CD1c-positive myeloid dendritic cell (primary cell): ENCODE measurements around the gene PTGES2.
"Not testable (repeated sequence)": the region's sequence is repeated elsewhere in the genome, so short reads cannot be mapped to it uniquely, and the experiment has no call there.

Source experiments
- DNase-seq: peaks from one replicate; pipeline ENCODE4 v3.0.0-alpha.2; 2016; ENCODE audit errors: extremely low spot score

PTGES2 gene

GRCh38 chr9:128118971-128119665 is 8.4 kb downstream of the PTGES2 start:
- DNase-seq, result no peak

DNA sequence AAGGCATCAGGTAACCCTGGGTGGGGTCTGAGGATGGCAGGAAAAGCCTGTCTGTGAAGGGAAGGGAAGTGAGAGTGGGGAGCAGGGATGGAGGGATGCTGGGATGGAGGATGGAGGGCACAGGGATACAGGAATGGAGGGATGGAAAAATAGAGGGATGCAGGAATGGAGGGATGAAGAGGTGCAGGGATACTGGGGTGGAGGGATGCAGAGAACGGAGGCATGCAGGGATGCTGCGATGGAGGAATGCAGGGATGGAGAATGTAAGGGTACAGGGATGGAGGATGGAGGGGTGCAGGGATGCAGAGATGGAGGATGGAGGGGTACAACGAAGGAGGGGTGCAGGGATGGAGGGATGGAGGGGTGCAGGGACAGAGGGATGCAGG is 9.1 kb downstream of the PTGES2 start:
- no peak for DNase-seq

- peak; percentile 98 for DNase-seq
These were observed 9.7 kb downstream of the PTGES2 start for GRCh38 chr9:128117613-128118471.

DNA sequence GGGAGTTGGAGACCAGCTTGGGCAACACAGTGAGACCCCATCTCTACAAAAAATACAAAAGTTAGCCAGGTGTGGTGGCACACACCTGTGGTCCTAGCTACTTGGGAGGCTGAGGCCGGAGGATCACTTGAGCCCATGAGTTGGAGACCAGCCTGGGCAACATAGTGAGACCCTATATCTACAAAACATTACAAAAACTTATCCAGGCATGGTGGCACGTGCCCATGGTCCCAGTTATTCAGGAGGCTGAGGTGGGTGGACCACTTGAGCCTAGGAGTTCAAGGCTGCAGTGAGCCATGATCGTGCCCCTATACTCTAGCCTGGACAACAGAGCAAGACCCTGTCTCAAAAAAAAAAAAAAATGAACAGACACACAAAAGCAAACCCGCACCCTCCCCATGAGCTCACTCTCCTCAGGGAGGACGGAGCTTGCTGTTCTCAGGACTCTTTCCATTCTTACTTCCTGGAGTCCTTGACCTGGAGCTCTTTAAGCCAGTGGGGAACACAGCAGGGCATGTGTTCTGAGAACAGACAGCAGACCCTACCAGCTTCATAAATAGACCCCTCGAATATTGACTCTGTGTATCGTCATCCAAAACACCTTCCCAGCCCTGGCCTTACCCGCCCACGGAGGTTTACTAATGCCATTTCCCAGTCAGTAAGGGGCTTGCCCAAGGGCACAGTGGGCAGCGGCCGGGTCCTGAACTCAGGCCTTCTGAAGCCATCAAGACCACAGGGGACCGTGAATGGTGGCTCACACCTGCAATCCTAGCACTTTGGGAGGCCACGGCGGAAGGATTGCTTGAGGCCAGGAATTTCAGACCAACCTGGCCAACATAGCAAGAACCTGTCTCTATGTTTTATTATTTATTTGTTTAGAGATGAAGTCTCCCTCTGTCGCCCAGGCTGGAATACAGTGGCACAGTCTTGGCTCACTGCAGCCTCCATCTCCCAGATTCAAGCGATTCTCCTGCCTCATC is 11.1 kb downstream of the PTGES2 start:
- no peak for DNase-seq

DNA sequence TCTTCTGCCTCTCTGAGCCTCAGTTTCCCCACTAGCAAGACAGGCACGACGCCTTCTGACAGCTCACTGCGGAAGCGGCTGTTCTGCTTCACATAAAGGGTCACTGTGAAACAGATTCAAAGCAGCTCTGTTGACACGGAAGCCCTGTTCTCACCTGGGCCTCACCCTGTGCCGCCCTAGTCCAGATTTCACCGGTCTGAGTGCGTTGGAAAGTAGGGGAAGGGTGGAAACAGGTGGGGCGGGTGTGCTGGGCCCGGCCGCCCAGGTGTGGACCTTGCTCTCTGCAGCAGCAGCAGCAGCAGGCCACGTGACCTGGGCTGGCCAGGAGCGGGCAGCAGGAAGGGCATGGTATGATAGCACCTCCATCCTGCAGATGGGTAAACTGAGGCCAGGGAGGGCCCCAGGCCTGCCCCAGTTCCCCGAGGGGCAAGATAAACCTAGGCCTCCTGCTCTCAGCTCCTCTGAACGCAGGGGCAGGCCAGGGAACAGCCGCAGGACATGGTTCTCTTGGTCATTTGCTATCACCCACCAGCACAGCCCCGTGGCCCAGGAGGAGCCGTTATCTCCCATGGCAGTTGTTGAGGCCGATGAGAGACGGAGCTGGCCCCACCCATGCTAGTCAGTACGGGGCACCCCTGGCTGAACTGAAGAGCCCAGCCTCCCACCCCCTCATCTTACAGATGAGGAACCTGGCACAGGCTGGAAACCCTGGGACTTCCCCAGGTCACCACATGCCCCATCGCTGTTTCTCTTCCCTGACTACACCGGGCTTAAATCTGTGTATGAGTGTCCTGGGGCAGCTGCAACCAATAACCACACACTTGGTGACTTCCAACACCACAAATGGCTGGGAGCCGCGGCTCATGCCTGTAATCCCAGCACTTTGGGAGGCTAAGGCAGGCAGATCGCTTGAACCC is 12.1 kb downstream of the PTGES2 start:
- DNase-seq, result peak; percentile 94

GRCh38 chr9:128114326-128115186 is 13.0 kb downstream of the PTGES2 start:
- DNase-seq, result no peak

DNA sequence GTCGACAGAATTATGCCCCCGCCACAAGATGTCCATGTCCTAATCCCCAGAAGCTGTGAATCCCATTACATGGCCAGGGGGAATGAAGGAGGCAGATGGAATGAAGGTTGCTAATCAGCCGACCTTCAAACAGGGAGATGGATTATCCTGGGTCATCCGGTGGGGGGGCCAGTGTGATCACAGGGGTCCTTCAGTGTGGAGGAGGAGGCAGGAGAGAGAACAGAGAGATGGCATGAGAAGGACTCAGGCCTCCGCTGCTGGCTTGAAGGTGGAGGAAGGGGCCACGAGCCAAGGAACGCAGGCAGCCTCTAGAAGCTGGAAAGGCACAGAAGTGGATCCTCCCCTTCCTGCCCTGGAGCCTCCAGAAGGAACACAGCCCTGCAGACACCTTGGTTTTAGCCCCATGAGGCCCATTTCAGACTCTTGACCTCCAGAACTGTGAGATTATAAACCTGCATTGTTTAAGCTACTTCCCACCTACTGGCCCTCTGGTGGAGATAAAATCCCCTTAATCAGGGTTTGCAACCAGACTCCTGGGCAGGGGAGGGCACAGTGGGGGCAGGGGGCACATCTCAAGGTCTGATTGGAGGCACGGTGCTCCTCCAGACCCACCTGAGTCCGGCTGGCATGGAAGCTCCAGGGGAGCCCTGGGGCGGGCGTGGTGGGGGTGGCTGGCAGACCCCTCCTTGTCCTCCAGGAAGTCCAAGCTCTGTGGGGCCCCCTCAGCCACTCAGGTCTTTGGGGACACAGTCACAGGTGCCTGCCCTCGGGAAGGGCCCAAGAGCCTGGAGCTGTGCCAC is 13.8 kb downstream of the PTGES2 start:
- no peak for DNase-seq

DNA sequence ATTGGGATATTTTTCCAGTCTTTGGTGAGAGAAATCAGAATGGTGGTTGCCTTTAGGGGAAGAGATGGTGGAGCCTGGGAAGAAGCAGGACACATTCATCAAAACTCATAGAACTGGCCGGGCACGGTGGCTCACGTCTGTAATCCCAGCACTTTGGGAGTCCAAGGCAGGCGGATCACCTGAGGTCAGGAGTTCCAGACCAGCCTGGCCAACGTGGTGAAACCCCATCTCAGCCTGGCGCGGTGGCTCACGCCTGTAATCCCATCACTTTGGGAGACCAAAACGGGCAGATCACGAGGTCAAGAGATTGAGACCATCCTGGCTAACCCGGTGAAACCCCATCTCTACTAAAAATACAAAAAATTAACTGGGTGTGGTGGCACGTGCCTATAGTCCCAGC is 15.8 kb downstream of the PTGES2 start:
- not testable (repeated sequence) for DNase-seq

DNA sequence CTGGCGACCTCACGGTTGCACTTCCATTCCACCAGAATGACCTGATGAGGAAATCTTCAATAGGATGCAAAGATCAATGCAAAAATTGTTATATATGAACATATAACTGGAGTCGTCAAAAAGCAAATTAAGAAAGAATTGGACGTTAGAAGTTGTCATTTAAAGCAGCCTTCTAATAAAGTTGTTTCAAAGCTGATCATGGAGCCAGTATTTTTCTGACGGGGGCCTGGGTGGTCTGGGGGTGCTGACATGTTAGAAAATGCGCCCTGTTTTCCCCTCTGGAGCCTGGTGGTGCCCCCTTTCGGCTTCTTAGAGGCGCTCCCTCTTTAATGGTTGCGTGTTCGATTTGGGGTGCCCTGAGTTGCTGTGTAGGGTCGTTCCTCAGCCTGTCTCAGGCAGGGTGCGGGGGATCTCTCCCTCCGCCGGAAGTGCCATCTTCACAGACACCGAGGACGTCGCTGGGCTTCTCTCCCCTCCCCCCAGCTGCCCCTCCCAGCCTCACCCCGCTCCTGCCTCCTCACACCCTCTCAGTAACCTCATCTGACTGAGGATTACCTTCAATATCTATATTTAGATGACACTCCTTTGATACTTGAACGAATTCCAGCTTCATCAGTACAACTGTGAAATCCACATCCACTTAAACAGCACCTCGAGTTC is 18.3 kb downstream of the PTGES2 start:
- no peak for DNase-seq

DNA sequence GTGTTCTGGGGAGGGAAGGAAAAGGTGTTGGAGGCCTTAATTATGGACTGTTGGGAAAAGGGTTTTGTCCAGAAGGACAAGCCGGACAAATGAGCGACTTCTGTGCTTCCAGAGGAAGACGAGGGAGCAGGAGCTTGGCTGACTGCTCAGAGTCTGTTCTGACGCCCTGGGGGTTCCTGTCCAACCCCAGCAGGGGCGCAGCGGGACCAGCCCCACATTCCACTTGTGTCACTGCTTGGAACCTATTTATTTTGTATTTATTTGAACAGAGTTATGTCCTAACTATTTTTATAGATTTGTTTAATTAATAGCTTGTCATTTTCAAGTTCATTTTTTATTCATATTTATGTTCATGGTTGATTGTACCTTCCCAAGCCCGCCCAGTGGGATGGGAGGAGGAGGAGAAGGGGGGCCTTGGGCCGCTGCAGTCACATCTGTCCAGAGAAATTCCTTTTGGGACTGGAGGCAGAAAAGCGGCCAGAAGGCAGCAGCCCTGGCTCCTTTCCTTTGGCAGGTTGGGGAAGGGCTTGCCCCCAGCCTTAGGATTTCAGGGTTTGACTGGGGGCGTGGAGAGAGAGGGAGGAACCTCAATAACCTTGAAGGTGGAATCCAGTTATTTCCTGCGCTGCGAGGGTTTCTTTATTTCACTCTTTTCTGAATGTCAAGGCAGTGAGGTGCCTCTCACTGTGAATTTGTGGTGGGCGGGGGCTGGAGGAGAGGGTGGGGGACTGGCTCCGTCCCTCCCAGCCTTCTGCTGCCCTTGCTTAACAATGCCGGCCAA is 19.1 kb downstream of the PTGES2 start:
- no peak for DNase-seq

DNA sequence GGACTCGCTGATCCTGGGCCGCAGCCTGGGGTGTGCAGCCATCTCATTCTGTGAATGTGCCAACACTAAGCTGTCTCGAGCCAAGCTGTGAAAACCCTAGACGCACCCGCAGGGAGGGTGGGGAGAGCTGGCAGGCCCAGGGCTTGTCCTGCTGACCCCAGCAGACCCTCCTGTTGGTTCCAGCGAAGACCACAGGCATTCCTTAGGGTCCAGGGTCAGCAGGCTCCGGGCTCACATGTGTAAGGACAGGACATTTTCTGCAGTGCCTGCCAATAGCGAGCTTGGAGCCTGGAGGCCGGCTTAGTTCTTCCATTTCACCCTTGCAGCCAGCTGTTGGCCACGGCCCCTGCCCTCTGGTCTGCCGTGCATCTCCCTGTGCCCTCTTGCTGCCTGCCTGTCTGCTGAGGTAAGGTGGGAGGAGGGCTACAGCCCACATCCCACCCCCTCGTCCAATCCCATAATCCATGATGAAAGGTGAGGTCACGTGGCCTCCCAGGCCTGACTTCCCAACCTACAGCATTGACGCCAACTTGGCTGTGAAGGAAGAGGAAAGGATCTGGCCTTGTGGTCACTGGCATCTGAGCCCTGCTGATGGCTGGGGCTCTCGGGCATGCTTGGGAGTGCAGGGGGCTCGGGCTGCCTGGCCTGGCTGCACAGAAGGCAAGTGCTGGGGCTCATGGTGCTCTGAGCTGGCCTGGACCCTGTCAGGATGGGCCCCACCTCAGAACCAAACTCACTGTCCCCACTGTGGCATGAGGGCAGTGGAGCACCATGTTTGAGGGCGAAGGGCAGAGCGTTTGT is 19.9 kb downstream of the PTGES2 start:
- DNase-seq, result no peak

DNA sequence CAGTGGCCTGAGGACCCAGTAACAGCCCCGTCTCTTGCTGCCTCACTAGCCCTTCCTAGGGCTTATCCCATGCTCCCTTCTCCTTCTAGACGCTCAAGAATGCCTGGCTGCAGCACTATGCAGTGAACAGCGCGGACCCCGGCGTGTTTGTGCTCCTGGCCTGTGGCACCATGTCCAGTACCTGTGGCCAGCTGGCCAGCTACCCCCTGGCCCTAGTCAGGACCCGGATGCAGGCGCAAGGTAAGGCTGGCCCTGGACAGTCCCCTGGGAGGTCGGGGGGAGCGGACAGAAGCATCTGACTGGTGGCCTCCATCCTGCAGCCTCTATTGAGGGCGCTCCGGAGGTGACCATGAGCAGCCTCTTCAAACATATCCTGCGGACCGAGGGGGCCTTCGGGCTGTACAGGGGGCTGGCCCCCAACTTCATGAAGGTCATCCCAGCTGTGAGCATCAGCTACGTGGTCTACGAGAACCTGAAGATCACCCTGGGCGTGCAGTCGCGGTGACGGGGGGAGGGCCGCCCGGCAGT is 20.5 kb downstream of the PTGES2 start:
- no peak for DNase-seq

- no peak for DNase-seq
These were observed 21.2 kb downstream of the PTGES2 start for GRCh38 chr9:128106181-128106939.

- DNase-seq, result no peak
These were observed 21.9 kb downstream of the PTGES2 start for GRCh38 chr9:128105538-128106175.

DNA sequence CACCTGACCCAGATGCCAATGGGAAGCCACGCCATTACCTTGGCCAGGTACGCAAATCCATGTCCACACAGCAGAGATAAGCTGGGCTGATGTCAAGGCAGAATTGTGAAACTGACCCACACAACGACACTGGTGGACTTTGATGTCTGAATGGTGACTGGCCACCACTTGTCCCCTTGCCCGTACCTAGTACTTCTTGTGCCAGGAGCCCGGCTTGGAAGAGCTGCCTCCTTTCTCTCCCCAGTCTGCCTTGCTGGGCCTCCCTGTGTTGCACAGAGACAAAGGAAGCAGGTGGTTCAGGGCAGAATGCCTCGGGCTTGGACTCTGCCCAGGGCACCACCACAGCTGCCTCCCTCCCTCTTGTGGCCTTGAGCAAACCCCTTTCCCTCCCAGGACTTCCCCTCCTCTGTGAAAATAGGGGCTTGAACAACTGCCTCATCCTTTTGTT is 23.3 kb downstream of the PTGES2 start:
- DNase-seq, result no peak
